DOHH2 (cell line): ENCODE data around the gene DLGAP1.

Experiments used
- CTCF ChIP-seq: fragments of 200-600 bp; sonication (generic); IDR thresholded peaks from one replicate; pipeline ENCODE4 v1.5.1; 2014; ENCODE audit warnings: antibody characterized with exemption, mild to moderate bottlenecking, low read depth, low read length; ENCODE audit not compliant: poor library complexity, severe bottlenecking
- EZH2phosphoT487 ChIP-seq: fragments of 200-600 bp; sonication (generic); IDR thresholded peaks from 2 replicates; pipeline ENCODE4 v1.6.1; 2017; ENCODE audit warnings: borderline replicate concordance, mild to moderate bottlenecking, antibody characterized with exemption, low read length, moderate library complexity, mixed read lengths

DNA sequence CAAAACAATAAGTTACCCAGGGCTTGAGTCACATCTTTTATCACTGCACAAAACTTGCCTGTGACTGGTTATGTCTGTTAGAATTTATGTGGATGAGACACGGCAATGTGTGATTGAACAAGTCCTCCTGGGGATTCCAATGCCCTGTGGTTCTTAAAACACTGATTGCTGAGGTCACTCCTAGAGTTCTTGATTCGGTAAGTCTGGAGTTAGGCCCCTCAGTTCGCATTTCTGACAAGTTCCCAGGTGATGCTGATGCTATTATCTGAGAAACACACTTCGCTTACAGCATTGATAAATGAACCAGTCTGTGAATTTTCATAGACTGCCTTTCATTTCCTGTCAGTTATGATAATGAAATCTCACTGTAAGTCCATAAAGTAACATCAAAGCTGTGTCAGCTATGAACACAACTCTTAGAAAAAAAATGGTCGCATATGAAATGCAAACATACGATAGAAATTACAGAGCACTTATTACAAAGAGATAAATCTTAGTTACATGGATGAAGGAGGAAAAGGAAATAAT lies 214.0 kb downstream of the DLGAP1 start:
- TF ChIP-seq CTCF (no peak), EZH2phosphoT487 (no peak)
